Duodenal mucosa (tissue), 2 donors: ENCODE measurements around the gene RGMB.

Experiments used
- H3K27ac ChIP-seq: one replicate; pipeline ENCODE4 v1.7.0; 2013; ENCODE audit warnings: low read depth, low read length
- H3K27me3 ChIP-seq, 2 donors: one replicate each; pipeline ENCODE4 v1.7.0; 2013; ENCODE audit warnings: low read length in 2 of 2, control low read depth in 1 of 2; ENCODE audit not compliant: insufficient read depth in 2 of 2, control insufficient read depth in 1 of 2
- H3K36me3 ChIP-seq, 2 donors: one replicate each; pipeline ENCODE4 v1.7.0; 2013; ENCODE audit warnings: low read length in 2 of 2, control low read depth in 1 of 2; ENCODE audit not compliant: insufficient read depth in 2 of 2, control insufficient read depth in 1 of 2
- H3K4me1 ChIP-seq, 2 donors: one replicate each; pipeline ENCODE4 v1.7.0; 2013; ENCODE audit warnings: low read length in 2 of 2, control low read depth in 1 of 2; ENCODE audit not compliant: insufficient read depth in 2 of 2, control insufficient read depth in 1 of 2
- H3K4me3 ChIP-seq, 2 donors: one replicate each; pipeline ENCODE4 v1.7.0; 2013; ENCODE audit warnings: low read length in 2 of 2, low read depth in 1 of 2
- H3K9ac ChIP-seq, 2 donors: one replicate each; pipeline ENCODE4 v1.7.0; 2013; ENCODE audit warnings: low read length in 2 of 2, low read depth in 1 of 2
- H3K9me3 ChIP-seq, 2 donors: one replicate each; pipeline ENCODE4 v1.7.0; 2013; ENCODE audit warnings: low read length in 2 of 2, control low read depth in 1 of 2; ENCODE audit not compliant: control insufficient read depth in 1 of 2

Gene RGMB

GRCh38 chr5:98844865-98845264, 71.4 kb downstream of the RGMB start:
- Histone ChIP-seq H3K9ac (no peak overlapping the region), H3K27me3 (no peaks in the 10 kb centered on the region), H3K4me3 (no peak overlapping the region), H3K9me3 (peaks cover 7 to 19% of the 10 kb centered on the region in 2 donors), H3K4me1 (no peaks in the 10 kb centered on the region), H3K27ac (no peak overlapping the region), H3K36me3 (no peaks in the 10 kb centered on the region)

GRCh38 chr5:98845878-98846277, 72.4 kb downstream of the RGMB start:
- no peaks in the 10 kb centered on the region for H3K4me1 ChIP-seq
- no peak overlapping the region for H3K27ac ChIP-seq
- no peak overlapping the region for H3K9ac ChIP-seq
- no peaks in the 10 kb centered on the region for H3K36me3 ChIP-seq
- H3K9me3 ChIP-seq: peaks cover 7 to 19% of the 10 kb centered on the region in 2 donors
- no peak overlapping the region for H3K4me3 ChIP-seq
- H3K27me3 ChIP-seq: no peaks in the 10 kb centered on the region
